Transverse colon (tissue), 4 donors: ENCODE results near the gene HPS1. TPM values are rescaled to one million over a fixed set of nuclear protein-coding genes. Genes with fewer than 3 reads are reported as not detected.

Experiments
- DNase-seq: peaks from one replicate; pipeline ENCODE4 v3.0.0-alpha.2; 2019
- H3K27ac ChIP-seq, 4 donors: fragments of 200-600 bp; sonication (generic); 2 replicates each; pipeline ENCODE4 v1.5.1; 2016 to 2018; ENCODE audit warnings: inconsistent platforms in 4 of 4
- H3K27me3 ChIP-seq: fragments of 200-600 bp; sonication (generic); 2 replicates; pipeline ENCODE4 v1.5.1; 2017; ENCODE audit warnings: inconsistent platforms
- H3K36me3 ChIP-seq, 4 donors: fragments of 200-600 bp; sonication (generic); 2 replicates each; pipeline ENCODE4 v1.5.1; 2017 to 2019; ENCODE audit warnings: inconsistent platforms in 4 of 4
- H3K4me1 ChIP-seq, 4 donors: fragments of 200-600 bp; sonication (generic); 2 replicates each; pipeline ENCODE4 v1.5.1; 2017 to 2020; ENCODE audit warnings: inconsistent platforms in 4 of 4
- H3K4me3 ChIP-seq, 4 donors: fragments of 200-600 bp; sonication (generic); 1 replicate in 1 of 4; 2 replicates in 3 of 4; pipeline versions ENCODE4 v1.5.1 to v1.6.1; 2017 to 2019; ENCODE audit warnings: inconsistent platforms in 4 of 4
- H3K9me3 ChIP-seq, 2 donors: fragments of 200-600 bp; sonication (generic); 2 replicates each; pipeline ENCODE4 v1.5.1; 2017 to 2019; ENCODE audit warnings: inconsistent platforms in 2 of 2
- EP300 ChIP-seq: sonication (generic); formaldehyde crosslinking; IDR thresholded peaks from one replicate; pipeline ENCODE4 v1.6.1; 2017; ENCODE audit warnings: antibody characterized with exemption, low read depth
- POLR2A ChIP-seq: fragments of 450-650 bp; IDR thresholded peaks from one replicate; pipeline ENCODE4 v1.6.1; 2016; ENCODE audit warnings: antibody characterized with exemption, mild to moderate bottlenecking, moderate library complexity
- POLR2AphosphoS5 ChIP-seq, 3 donors: sonication (generic); formaldehyde crosslinking; IDR thresholded peaks; one replicate each; pipeline ENCODE4 v1.6.1; 2016; ENCODE audit warnings: antibody characterized with exemption in 3 of 3
- WGBS, 2 donors: methylation state at CpG; one replicate each; pipeline ENCODE4 v1.1.5; 2018; ENCODE audit warnings: low coverage in 1 of 2; 5-methylcytosine and 5-hydroxymethylcytosine counted together
- in situ Hi-C, 4 donors: fragments of 200-750 bp; cut with MboI; loops; one replicate each; pipeline versions ENCODE4 v1.15.0 to v1.15.1; 2017; ENCODE audit warnings: low sequenced_read_pairs in 3 of 4, low pct_ligation_motif_present in 1 of 4, low pct_unique_long_range_greater_than_20kb in 1 of 4
- intact Hi-C: fragments of 100-400 bp; cut with DNase I; formaldehyde crosslinking; loops from one replicate; pipeline ENCODE4 v1.15.1; 2023; ENCODE audit warnings: low total_unique reads
- total RNA-seq, 4 donors: library from RNA; depleted of rRNA; stranded (reverse); fragments of >200 nt; gene quantifications; one replicate each; pipeline ENCODE4 v1.1.0, GENCODE V29; 2016
- TF ChIP-seq, protein P1 (sequence below), 5 experiments: fragments of 200-600 bp in 3 of 5; fragments of 450-650 bp in 2 of 5; sonication (generic) in 3 of 5; IDR thresholded peaks; 1 replicate in 2 of 5; 2 replicates in 3 of 5; pipeline ENCODE4 v1.5.1; 2016 to 2017; ENCODE audit warnings: antibody characterized with exemption in 5 of 5, inconsistent platforms in 3 of 5, mild to moderate bottlenecking in 2 of 5, moderate library complexity in 1 of 5

Gene HPS1
- total RNA-seq, 4 donors from 2014 or later, result 62.9 to 160 (median 95.1) TPM

DNA sequence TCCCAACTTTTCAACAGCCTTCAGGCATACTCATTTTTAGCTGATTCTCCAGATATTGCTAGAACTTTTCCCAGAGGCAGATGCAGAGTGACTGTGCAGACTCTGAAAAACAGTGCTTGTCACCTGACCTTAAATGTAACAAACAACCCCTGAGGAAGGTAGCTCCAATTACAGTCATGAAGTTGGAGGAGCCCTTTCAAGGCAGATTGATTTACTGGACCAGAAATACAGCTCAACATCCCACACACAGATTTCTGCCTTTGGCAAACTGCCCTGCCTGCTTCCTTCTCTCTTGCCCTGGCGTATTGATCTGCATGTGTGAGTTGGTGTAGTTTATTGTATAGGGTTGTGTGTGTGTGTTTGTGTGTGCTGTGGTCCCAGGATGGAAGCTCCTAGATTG, 70.2 kb downstream of the HPS1 start:
- TF ChIP-seq POLR2AphosphoS5 (IDR thresholded peaks at IDR 0.05) (no peak), EP300 (no peak), POLR2A (no peak)
- TF ChIP-seq, protein P1, sequence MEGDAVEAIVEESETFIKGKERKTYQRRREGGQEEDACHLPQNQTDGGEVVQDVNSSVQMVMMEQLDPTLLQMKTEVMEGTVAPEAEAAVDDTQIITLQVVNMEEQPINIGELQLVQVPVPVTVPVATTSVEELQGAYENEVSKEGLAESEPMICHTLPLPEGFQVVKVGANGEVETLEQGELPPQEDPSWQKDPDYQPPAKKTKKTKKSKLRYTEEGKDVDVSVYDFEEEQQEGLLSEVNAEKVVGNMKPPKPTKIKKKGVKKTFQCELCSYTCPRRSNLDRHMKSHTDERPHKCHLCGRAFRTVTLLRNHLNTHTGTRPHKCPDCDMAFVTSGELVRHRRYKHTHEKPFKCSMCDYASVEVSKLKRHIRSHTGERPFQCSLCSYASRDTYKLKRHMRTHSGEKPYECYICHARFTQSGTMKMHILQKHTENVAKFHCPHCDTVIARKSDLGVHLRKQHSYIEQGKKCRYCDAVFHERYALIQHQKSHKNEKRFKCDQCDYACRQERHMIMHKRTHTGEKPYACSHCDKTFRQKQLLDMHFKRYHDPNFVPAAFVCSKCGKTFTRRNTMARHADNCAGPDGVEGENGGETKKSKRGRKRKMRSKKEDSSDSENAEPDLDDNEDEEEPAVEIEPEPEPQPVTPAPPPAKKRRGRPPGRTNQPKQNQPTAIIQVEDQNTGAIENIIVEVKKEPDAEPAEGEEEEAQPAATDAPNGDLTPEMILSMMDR (IDR thresholded peaks at IDR 0.05), result no peak
- Histone ChIP-seq H3K9me3 (no peaks in the 10 kb centered on the region), H3K36me3 (no peaks in the 10 kb centered on the region), H3K27ac (no peak overlapping the region), H3K4me3 (no peak overlapping the region), H3K27me3 (no peaks in the 10 kb centered on the region), H3K4me1 (no peaks in the 10 kb centered on the region)
- in situ Hi-C loops (no loop called here), intact Hi-C loops (no loop called here)
- WGBS, 2 donors, result 95% methylated on average over 1 of the region's 1 CpG; no CpG with 5 or more reads in 1 of the 2 donors
- DNase-seq, result no peak

DNA sequence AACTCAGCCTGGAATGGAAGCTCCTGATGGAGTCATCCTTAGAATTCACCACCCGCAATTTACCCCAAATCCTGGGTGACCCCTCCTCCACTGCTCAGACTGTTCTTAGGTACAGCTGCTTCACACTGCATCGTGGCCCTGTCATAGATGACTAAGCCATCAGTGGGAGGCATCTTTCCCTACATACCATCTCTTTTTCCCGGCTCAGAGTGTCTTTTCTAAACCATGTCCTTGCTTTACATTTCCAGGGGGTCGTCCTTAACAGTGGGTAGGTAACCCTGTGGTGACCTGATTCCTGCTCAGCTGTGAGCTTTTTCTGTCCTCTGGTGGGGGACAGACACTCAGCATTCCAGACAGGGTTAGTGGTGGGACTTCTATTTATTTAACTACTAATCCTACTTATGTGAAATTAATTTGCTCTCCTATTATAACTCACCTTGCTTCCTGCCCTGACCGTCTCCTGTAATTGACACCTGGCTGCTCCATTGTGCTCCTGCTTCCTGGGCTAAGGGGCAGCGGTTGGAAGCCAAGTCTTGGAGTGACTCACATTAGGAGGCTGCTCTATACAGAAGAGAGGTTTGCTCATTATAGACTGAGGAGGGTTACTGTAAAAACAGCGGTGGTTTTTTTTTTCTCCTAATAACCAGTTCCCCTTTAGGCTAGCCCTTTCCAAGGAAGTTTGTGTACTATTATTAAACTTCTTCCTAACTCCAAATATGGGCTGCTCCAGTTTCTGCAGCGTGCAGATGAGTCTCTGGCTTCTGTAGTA, 72.3 kb downstream of the HPS1 start:
- no peak for DNase-seq
- Histone ChIP-seq H3K27me3 (no peaks in the 10 kb centered on the region), H3K4me1 (no peaks in the 10 kb centered on the region), H3K9me3 (no peaks in the 10 kb centered on the region), H3K4me3 (no peak overlapping the region), H3K36me3 (no peaks in the 10 kb centered on the region), H3K27ac (no peak overlapping the region)
- intact Hi-C loops, result no loop called here
- 28 to 51% methylated on average over 4 to 8 of the region's 8 CpGs for WGBS, 2 donors
- TF ChIP-seq, protein P1 (IDR thresholded peaks at IDR 0.05), result no peak
- TF ChIP-seq POLR2A, result no peak
- TF ChIP-seq POLR2AphosphoS5 (IDR thresholded peaks at IDR 0.05), result no peak
- TF ChIP-seq EP300, result no peak
- in situ Hi-C loops, result no loop called here

DNA sequence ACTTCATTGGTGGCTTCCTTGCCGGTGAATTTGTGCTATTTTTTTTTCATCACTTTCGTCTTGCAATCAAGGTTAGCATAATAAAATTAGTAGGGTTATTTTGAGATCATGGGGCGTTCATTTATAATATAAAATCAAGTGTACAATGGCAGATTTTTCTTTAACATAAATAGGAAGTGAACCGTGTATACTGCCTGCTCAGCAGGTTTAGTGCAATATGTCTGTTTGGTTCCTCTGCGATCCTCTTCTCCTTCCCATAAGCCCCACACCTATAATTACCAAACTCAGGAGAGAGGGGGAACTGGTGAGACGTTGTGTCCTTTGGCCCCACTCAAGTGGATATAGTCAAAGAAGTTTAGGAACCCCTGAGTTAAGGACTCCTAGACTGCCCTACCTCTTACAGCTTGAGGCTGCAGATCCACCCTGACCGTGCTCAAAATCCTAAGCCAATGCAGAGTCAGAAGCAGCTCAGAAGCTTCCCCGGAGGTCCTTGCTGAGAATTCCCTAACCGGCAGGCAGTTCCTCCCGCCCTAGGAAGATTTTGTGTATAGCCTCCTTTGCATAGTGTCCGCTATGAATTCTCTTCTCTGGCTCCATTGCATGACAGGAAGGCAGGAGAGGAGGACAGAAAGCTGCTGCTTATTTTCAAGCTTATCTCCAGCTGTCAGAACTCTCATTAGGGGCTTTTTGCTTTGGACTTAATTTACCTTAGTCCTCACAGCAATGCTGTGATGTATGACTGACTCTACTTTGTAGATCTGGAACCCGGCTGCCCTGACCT, 73.3 kb downstream of the HPS1 start:
- in situ Hi-C loops, result no loop called here
- Histone ChIP-seq H3K4me3 (no peak overlapping the region), H3K36me3 (no peaks in the 10 kb centered on the region), H3K27me3 (no peaks in the 10 kb centered on the region), H3K9me3 (no peaks in the 10 kb centered on the region), H3K27ac (no peak overlapping the region), H3K4me1 (no peaks in the 10 kb centered on the region)
- whole genome bisulfite sequencing, 2 donors, result 66 to 72% methylated on average over 6 to 12 of the region's 12 CpGs
- DNase-seq, result no peak
- no peak for TF ChIP-seq EP300
- TF ChIP-seq, protein P1 (IDR thresholded peaks at IDR 0.05), result no peak
- TF ChIP-seq POLR2AphosphoS5 (IDR thresholded peaks at IDR 0.05), result no peak
- TF ChIP-seq POLR2A, result no peak
- intact Hi-C loops, result no loop called here
